ENCODE results near the gene NEK7.

The NEK7 gene

DNA sequence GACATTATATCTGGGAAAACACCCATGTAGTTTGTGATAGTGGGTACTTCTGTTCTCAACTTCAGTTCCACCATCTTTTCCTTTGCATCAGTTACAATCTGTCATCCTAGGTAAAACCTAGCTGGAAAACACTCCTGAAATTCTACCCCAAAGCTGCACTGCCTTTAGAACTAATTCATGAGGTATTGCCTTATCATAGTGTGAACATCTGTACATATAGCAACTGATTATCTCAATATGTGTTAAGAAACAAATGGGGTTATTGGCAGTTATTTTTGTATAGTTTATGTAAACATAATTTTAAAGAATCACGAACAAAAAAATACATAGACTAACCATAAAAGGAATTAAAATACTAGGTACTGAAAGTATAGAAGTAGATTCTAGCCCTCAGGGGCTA lies 6.4 kb upstream of the NEK7 start:
- Histone ChIP-seq H3K36me3 (ENCODE audit: control insufficient read depth, low read depth, low read length) (no peaks in the 10 kb centered on the region), H3K9me3 (ENCODE audit: control insufficient read depth, low read depth, low read length) (no peaks in the 10 kb centered on the region), H3K27ac (ENCODE audit: low read length) (no peak overlapping the region), H3K27me3 (ENCODE audit: control insufficient read depth, insufficient read depth, low read length) (no peaks in the 10 kb centered on the region), H3K4me1 (ENCODE audit: control insufficient read depth, low read depth, low read length) (no peaks in the 10 kb centered on the region), H3K4me3 (ENCODE audit: low read length) (no peak overlapping the region), H3K9ac (ENCODE audit: low read length) (no peak overlapping the region)

DNA sequence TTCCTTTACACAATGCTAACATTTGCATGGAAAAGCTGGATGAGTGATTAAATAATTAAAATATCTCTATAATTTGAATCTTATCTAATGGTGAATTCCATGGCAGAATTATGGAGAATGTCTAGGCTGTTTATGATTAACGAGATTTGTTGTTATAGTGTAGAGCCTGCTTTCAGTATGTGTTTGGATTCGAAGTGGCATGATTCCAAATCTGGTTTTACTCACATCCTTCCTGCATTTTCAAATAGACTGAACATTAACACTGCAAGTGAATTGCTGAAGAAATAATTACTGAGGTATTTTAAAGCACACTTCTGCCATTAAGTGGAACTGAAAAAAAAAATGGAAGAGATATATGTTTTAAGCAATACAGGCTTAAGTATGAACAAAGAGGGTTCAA lies 5.1 kb upstream of the NEK7 start:
- H3K36me3 ChIP-seq (ENCODE audit: control insufficient read depth, low read depth, low read length) = no peaks in the 10 kb centered on the region
- no peaks in the 10 kb centered on the region for H3K27me3 ChIP-seq (ENCODE audit: control insufficient read depth, insufficient read depth, low read length)
- no peak overlapping the region for H3K9ac ChIP-seq (ENCODE audit: low read length)
- no peak overlapping the region for H3K27ac ChIP-seq (ENCODE audit: low read length)
- H3K4me1 ChIP-seq (ENCODE audit: control insufficient read depth, low read depth, low read length) = no peaks in the 10 kb centered on the region
- no peaks in the 10 kb centered on the region for H3K9me3 ChIP-seq (ENCODE audit: control insufficient read depth, low read depth, low read length)
- H3K4me3 ChIP-seq (ENCODE audit: low read length) = no peak overlapping the region

DNA sequence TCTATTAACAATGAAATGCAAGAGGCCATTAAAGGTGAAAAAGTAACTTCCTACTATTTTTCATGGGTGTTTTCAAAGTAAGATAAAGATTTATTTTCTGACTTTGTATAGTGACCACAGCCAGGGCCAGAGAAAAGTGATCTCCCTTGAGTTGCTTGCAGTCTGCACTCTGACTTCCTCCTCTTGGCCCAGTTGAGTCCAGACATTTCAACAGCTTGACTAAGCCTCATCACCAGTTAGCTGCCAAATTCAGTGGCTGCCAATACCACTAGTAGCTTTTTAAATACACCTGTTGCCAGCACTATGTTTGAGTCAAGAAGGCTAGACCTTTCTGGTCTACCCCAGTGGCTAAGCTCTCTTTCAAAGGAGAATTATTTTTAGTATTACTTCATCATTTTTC lies 3.7 kb upstream of the NEK7 start:
- H3K36me3 ChIP-seq (ENCODE audit: control insufficient read depth, low read depth, low read length) = no peaks in the 10 kb centered on the region

DNA sequence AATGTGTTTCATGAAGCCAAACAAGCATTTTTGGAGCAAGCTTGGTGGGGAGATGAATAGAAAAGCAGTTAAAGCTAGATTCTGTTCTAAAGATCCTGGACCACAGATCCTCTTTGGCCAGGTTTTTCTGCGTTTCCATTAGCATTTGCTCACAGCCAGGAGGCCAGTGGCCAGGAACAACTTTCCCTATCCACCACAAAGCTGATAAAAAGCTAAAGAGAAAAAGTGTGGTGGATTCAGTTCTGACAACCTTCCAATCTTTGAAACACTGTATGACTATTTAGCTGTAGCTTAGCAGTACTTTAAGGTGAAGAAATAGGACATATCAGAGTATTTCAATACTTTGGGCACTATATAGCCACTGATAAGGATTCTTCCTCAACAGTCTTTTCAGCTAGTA lies 3.0 kb upstream of the NEK7 start:
- H3K36me3 ChIP-seq (ENCODE audit: control insufficient read depth, low read depth, low read length) = no peaks in the 10 kb centered on the region
- peaks cover 8% of the 10 kb centered on the region for H3K4me1 ChIP-seq (ENCODE audit: control insufficient read depth, low read depth, low read length)
- no peak overlapping the region for H3K9ac ChIP-seq (ENCODE audit: low read length)
- no peak overlapping the region for H3K4me3 ChIP-seq (ENCODE audit: low read length)
- H3K27me3 ChIP-seq (ENCODE audit: control insufficient read depth, insufficient read depth, low read length) = no peaks in the 10 kb centered on the region
- H3K27ac ChIP-seq (ENCODE audit: low read length) = no peak overlapping the region
- no peaks in the 10 kb centered on the region for H3K9me3 ChIP-seq (ENCODE audit: control insufficient read depth, low read depth, low read length)

More for the DNA sequence above, 3.7 kb upstream of the NEK7 start:
- no peaks in the 10 kb centered on the region for H3K9me3 ChIP-seq (ENCODE audit: control insufficient read depth, low read depth, low read length)
- H3K27me3 ChIP-seq (ENCODE audit: control insufficient read depth, insufficient read depth, low read length) = no peaks in the 10 kb centered on the region
- H3K27ac ChIP-seq (ENCODE audit: low read length) = no peak overlapping the region
- peaks cover 2% of the 10 kb centered on the region for H3K4me1 ChIP-seq (ENCODE audit: control insufficient read depth, low read depth, low read length)
- no peak overlapping the region for H3K9ac ChIP-seq (ENCODE audit: low read length)
- no peak overlapping the region for H3K4me3 ChIP-seq (ENCODE audit: low read length)

DNA sequence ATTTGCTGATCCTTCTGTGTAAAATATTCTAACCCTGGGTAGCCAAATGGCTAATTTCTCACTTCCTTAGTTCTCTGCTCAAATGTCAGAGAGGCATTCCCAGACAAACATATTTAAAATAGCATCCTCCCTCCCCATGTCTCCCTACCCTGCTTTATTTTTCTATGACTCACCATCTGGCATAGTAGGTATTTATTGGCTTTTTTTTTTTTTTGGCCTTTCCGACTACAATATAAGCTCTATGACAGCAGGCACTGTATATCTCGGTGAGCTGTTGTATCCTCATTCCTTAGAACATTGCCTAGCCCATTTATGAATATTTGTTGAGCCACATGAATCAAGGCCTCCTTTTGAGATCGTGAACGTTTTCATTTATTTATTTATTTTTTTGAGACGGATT lies 1.5 kb upstream of the NEK7 start:
- H3K9ac ChIP-seq (ENCODE audit: low read length) = no peak overlapping the region
- H3K27ac ChIP-seq (ENCODE audit: low read length) = no peak overlapping the region
- no peaks in the 10 kb centered on the region for H3K9me3 ChIP-seq (ENCODE audit: control insufficient read depth, low read depth, low read length)
- no peaks in the 10 kb centered on the region for H3K36me3 ChIP-seq (ENCODE audit: control insufficient read depth, low read depth, low read length)
- no peaks in the 10 kb centered on the region for H3K27me3 ChIP-seq (ENCODE audit: control insufficient read depth, insufficient read depth, low read length)
- H3K4me1 ChIP-seq (ENCODE audit: control insufficient read depth, low read depth, low read length) = peaks cover 20% of the 10 kb centered on the region
- H3K4me3 ChIP-seq (ENCODE audit: low read length) = no peak overlapping the region

DNA sequence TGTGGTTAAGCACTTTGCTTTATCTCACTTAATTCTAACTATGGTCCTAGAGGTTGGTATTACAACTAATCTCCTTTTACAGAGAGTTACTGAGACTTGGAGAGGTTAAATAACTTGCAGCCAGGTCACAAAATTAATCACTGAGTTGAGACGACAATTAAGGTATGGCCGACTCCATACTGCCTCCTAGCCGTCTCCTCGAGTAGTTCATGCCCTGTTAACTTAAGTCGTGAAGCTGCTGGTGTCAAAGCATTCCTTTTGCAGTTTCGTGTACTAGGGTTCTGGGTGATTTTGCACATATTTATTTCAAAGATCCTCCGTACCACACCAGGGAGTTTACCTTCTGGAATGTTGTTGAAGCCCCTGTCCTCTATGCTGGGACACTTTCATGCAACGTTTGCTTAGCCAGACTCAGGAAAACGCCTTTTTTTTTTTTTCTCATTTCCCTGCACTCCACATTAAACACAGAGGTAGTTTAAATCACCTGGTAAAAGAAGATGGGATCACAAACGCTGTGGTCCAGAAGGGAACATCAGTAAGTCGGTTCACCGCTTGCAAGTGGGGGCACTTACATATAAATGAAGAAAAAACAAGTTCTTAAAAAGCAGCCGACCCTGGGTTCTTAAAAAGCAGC lies 570 bp upstream of the NEK7 start:
- H3K4me1 ChIP-seq (ENCODE audit: control insufficient read depth, low read depth, low read length) = peaks cover 23% of the 10 kb centered on the region
- peak overlapping the region; percentile 76 for H3K9ac ChIP-seq (ENCODE audit: low read length)
- no peaks in the 10 kb centered on the region for H3K27me3 ChIP-seq (ENCODE audit: control insufficient read depth, insufficient read depth, low read length)
- H3K27ac ChIP-seq (ENCODE audit: low read length) = peak overlapping the region; percentile 6
- H3K36me3 ChIP-seq (ENCODE audit: control insufficient read depth, low read depth, low read length) = no peaks in the 10 kb centered on the region
- H3K9me3 ChIP-seq (ENCODE audit: control insufficient read depth, low read depth, low read length) = no peaks in the 10 kb centered on the region
- H3K4me3 ChIP-seq (ENCODE audit: low read length) = peak overlapping the region; percentile 73

DNA sequence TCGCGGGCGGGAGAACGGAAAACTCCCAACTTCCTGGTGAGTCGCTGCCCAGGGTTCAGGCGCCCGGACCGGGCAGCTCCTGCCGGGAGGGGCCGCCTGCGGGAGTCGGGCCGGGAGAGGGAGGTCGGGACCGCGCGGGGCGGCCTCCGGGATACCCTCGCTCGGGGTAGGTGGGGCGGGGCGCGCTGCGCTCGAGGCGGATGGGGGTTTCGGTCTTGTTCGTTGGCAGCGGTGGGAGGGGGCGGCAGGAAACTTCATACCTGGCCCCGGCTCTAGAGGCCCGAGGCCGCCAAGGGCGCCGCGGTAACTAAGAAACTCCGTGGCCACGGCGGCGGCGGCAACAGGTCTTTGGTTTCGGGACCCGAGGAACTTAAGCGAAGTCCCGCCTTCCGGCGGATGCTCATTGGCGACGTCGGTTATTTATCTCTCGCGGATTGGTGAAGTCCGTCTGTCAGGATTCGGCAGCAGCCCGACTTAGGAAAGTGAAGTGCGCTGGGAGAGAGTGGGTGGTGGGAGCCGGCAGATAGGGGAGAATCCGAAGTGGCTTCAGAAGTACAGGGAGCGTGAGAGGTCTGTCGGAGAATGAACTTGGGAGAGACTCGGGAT lies 546 bp downstream of the NEK7 start:
- H3K27me3 ChIP-seq (ENCODE audit: control insufficient read depth, insufficient read depth, low read length) = no peaks in the 10 kb centered on the region
- no peaks in the 10 kb centered on the region for H3K9me3 ChIP-seq (ENCODE audit: control insufficient read depth, low read depth, low read length)
- H3K9ac ChIP-seq (ENCODE audit: low read length) = peak overlapping the region; percentile 82
- H3K4me1 ChIP-seq (ENCODE audit: control insufficient read depth, low read depth, low read length) = peaks cover 23% of the 10 kb centered on the region
- H3K4me3 ChIP-seq (ENCODE audit: low read length) = peak overlapping the region; percentile 73
- no peaks in the 10 kb centered on the region for H3K36me3 ChIP-seq (ENCODE audit: control insufficient read depth, low read depth, low read length)
- H3K27ac ChIP-seq (ENCODE audit: low read length) = no peak overlapping the region

DNA sequence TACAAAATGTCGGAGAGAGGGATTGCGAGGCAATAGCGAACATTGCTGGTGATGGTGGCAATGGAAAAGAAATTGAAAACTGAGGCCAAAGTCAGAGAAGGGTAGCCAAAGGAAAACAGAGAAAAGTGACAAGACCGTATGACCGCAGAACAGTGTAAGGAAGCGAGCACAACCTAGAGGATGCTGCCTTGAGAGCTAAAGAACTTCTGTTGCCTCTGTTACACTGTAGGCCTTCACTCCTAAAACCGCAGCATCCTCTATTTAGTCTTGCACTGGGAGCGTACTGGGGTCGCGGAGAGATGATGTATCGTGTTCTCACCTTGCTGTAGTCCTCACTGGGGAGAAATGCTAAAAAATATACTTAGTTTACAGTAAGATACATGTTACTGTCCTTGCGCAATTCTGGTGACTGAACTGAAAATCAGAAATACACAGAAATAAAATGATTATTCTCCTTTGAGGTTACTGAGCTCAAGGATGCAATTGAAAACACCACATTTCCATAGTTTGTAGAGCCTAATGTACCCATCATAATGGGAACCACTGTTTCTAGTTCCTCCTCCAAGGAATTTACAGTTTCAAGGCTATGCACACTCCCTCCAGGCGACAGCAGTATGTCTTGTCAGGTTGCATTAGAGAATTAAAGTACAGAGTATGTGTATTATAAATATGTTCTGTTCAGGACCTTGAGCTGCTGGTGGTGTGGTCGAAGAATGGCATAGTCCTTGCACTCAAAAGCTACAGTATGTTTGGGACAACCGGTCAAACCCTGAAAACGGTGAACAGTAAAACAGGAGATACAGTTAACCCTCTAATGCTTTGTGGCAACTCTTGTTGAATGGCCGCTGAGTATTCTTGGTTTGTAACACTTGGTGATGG lies 1.3 kb downstream of the NEK7 start:
- Histone ChIP-seq H3K9ac (ENCODE audit: low read length) (peak overlapping the region; percentile 82), H3K36me3 (ENCODE audit: control insufficient read depth, low read depth, low read length) (no peaks in the 10 kb centered on the region), H3K4me1 (ENCODE audit: control insufficient read depth, low read depth, low read length) (peaks cover 23% of the 10 kb centered on the region), H3K9me3 (ENCODE audit: control insufficient read depth, low read depth, low read length) (no peaks in the 10 kb centered on the region), H3K27ac (ENCODE audit: low read length) (peak overlapping the region; percentile 55), H3K4me3 (ENCODE audit: low read length) (peak overlapping the region; percentile 73), H3K27me3 (ENCODE audit: control insufficient read depth, insufficient read depth, low read length) (no peaks in the 10 kb centered on the region)

DNA sequence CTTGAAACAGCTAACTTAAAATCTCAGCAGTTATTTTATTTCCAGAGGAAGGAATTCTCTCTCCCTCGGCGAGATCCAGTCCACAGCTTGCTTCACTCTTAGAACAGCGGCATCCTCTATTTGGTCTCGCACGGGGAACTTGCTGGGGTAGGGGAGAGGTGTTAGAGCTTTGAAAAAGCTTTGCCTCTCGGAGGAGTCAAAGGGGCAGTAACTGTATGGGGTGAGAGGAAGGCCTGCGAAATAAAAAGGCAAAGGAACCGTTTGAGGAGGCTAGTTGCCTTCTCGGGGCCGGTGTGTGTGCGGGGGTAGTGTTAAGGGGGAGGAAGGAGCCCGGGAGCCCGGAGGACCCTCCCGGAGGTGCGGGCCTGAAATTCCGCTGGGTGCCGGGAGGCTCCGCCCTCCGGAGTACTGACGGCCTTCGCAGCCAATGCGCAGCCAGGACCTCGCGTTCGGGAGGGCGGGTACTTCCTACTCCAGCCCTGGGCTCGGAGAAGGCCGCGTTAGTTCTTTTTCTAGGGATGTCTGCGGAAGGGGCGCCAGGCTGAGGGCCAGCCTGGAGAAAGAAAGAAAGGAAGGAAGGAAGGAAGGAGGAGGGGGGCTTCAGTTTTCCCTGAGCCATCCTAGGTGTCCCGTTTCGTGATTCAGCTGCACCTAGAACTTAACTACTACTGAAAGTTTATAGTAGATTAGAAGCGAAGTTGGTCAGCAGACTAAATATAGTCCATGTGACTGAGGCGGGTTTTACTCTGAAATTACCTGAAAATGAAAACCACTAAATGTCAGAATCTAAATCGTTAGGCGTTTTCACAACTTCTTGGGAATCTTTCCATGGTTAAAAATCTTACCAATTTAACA lies 2.2 kb downstream of the NEK7 start:
- Histone ChIP-seq H3K27me3 (ENCODE audit: control insufficient read depth, insufficient read depth, low read length) (no peaks in the 10 kb centered on the region), H3K9ac (ENCODE audit: low read length) (peak overlapping the region; percentile 82), H3K27ac (ENCODE audit: low read length) (peak overlapping the region; percentile 95), H3K4me1 (ENCODE audit: control insufficient read depth, low read depth, low read length) (peaks cover 23% of the 10 kb centered on the region), H3K36me3 (ENCODE audit: control insufficient read depth, low read depth, low read length) (no peaks in the 10 kb centered on the region), H3K4me3 (ENCODE audit: low read length) (peak overlapping the region; percentile 73), H3K9me3 (ENCODE audit: control insufficient read depth, low read depth, low read length) (no peaks in the 10 kb centered on the region)

DNA sequence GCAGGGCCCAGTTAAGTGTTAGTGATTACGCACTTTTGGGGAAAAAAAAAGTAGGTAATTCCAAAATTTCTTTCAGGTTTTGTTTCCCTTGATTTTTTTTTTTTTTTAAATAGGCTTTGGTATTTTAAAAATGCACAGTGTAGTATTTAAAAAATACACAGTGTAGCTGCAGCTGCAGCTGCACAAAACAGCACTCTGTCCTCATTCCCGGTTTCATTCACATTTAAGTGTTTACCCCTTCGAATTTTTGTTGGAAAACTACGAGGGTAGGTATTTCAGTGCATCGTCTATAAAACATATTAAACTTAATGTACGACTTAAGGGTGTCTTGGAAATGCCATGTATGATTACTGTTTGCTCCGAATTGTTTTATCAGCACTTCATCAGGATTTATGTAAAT lies 3.4 kb downstream of the NEK7 start:
- H3K4me3 ChIP-seq (ENCODE audit: low read length) = no peak overlapping the region
- no peak overlapping the region for H3K9ac ChIP-seq (ENCODE audit: low read length)
- no peaks in the 10 kb centered on the region for H3K9me3 ChIP-seq (ENCODE audit: control insufficient read depth, low read depth, low read length)
- H3K27ac ChIP-seq (ENCODE audit: low read length) = no peak overlapping the region
- peaks cover 28% of the 10 kb centered on the region for H3K4me1 ChIP-seq (ENCODE audit: control insufficient read depth, low read depth, low read length)
- no peaks in the 10 kb centered on the region for H3K27me3 ChIP-seq (ENCODE audit: control insufficient read depth, insufficient read depth, low read length)
- H3K36me3 ChIP-seq (ENCODE audit: control insufficient read depth, low read depth, low read length) = no peaks in the 10 kb centered on the region

DNA sequence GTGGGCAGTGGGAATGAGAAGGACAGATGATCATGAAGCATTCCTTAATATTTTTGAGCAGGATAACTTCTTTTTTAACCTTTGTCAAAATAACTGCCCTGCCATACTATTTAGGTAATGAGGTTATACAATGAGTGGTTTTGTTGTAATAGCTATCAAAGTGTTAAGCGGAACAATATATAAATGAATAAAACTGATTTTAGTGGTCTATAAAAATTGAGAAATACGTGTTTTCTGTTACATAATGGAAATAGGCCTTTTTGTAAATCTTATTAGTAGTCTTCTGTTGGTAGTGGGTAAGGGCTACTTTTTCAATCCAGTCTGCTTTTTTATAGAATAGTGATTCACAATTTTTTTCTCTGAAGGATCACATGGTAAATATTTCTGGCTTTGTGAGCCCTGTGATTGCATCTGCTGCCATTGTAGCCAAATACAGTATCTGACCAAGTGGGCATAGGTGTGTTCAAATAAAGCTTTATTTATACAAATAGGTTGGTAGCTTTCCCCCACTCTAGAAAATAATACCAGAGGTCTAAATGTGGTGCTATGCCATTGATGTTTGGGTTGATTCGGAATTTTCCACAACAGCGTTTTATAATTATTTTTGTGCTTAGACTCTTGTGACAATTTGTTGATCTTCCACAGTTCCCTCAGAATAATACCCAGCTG lies 4.3 kb downstream of the NEK7 start:
- Histone ChIP-seq H3K27ac (ENCODE audit: low read length) (no peak overlapping the region), H3K4me3 (ENCODE audit: low read length) (no peak overlapping the region), H3K9ac (ENCODE audit: low read length) (no peak overlapping the region)

More for the DNA sequence above, 4.3 kb downstream of the NEK7 start:
- no peaks in the 10 kb centered on the region for H3K27me3 ChIP-seq (ENCODE audit: control insufficient read depth, insufficient read depth, low read length)
- peaks cover 29% of the 10 kb centered on the region for H3K4me1 ChIP-seq (ENCODE audit: control insufficient read depth, low read depth, low read length)
- no peaks in the 10 kb centered on the region for H3K36me3 ChIP-seq (ENCODE audit: control insufficient read depth, low read depth, low read length)
- H3K9me3 ChIP-seq (ENCODE audit: control insufficient read depth, low read depth, low read length) = no peaks in the 10 kb centered on the region

Measured in iPS-18a (cell line).